ENCODE results near the gene ZMYND11. TPM values are rescaled to one million over a fixed set of nuclear protein-coding genes. Genes with fewer than 3 reads are reported as not detected.

Gene ZMYND11
- total RNA-seq, 2 experiments from 2014 or later = 31.8 to 37.6 TPM

GRCh38 chr10:188546-188945 lies 53.3 kb downstream of the ZMYND11 start:
- Mint-ChIP-seq H3K9me3 (ENCODE audit: low read depth) (peaks cover 12% of the 10 kb centered on the region), H3K36me3 (peaks cover 40% of the 10 kb centered on the region), H3K4me1 (peaks cover 3% of the 10 kb centered on the region), H3K27me3 (no peaks in the 10 kb centered on the region), H3K4me3 (no peak overlapping the region), H3K27ac (no peak overlapping the region)
- DNase-seq (no peak), ATAC-seq (no peak)
- CTCF ChIA-PET = no interaction called here

GRCh38 chr10:190216-190615 lies 55.0 kb downstream of the ZMYND11 start:
- DNase-seq = no peak
- ATAC-seq = no peak
- CTCF ChIA-PET = no interaction called here
- H3K4me3 Mint-ChIP-seq = no peak overlapping the region
- no peaks in the 10 kb centered on the region for H3K4me1 Mint-ChIP-seq
- peaks cover 30% of the 10 kb centered on the region for H3K36me3 Mint-ChIP-seq
- no peaks in the 10 kb centered on the region for H3K27me3 Mint-ChIP-seq
- peaks cover under 1% of the 10 kb centered on the region for H3K9me3 Mint-ChIP-seq (ENCODE audit: low read depth)
- no peak overlapping the region for H3K27ac Mint-ChIP-seq

GRCh38 chr10:191703-192518 lies 56.7 kb downstream of the ZMYND11 start:
- CTCF ChIA-PET = interaction anchor here (0.9 to 1.3 kb wide), 2 partner anchors 8 to 42 kb away, joined by 3 to 4 read pairs; no protein-coding TSS in a partner anchor
- H3K36me3 Mint-ChIP-seq = peaks cover 24% of the 10 kb centered on the region
- H3K9me3 Mint-ChIP-seq (ENCODE audit: low read depth) = no peaks in the 10 kb centered on the region
- H3K4me3 Mint-ChIP-seq = no peak overlapping the region
- H3K4me1 Mint-ChIP-seq = no peaks in the 10 kb centered on the region
- no peaks in the 10 kb centered on the region for H3K27me3 Mint-ChIP-seq
- no peak overlapping the region for H3K27ac Mint-ChIP-seq
- DNase-seq (no peak), ATAC-seq (no peak)

GRCh38 chr10:194281-194680 lies 59.0 kb downstream of the ZMYND11 start:
- no peak overlapping the region for H3K27ac Mint-ChIP-seq
- no peak overlapping the region for H3K4me3 Mint-ChIP-seq
- peaks cover 18% of the 10 kb centered on the region for H3K36me3 Mint-ChIP-seq
- H3K9me3 Mint-ChIP-seq (ENCODE audit: low read depth) = no peaks in the 10 kb centered on the region
- ATAC-seq (no peak), DNase-seq (no peak)
- CTCF ChIA-PET = interaction anchor here (1.4 kb wide), 1 partner anchor 14 kb away, joined by 3 read pairs; no protein-coding TSS in a partner anchor
- no peaks in the 10 kb centered on the region for H3K27me3 Mint-ChIP-seq
- no peaks in the 10 kb centered on the region for H3K4me1 Mint-ChIP-seq

GRCh38 chr10:200405-200804 lies 65.2 kb downstream of the ZMYND11 start:
- H3K27ac Mint-ChIP-seq = no peak overlapping the region
- H3K27me3 Mint-ChIP-seq = no peaks in the 10 kb centered on the region
- no peak overlapping the region for H3K4me3 Mint-ChIP-seq
- no peaks in the 10 kb centered on the region for H3K4me1 Mint-ChIP-seq
- DNase-seq = no peak
- peaks cover 4% of the 10 kb centered on the region for H3K36me3 Mint-ChIP-seq
- CTCF ChIA-PET = no interaction called here
- no peaks in the 10 kb centered on the region for H3K9me3 Mint-ChIP-seq (ENCODE audit: low read depth)
- ATAC-seq = no peak

GRCh38 chr10:201328-201771 lies 66.1 kb downstream of the ZMYND11 start:
- H3K9me3 Mint-ChIP-seq (ENCODE audit: low read depth) = no peaks in the 10 kb centered on the region
- DNase-seq (no peak), ATAC-seq (no peak)
- no peak overlapping the region for H3K27ac Mint-ChIP-seq
- peaks cover 7% of the 10 kb centered on the region for H3K36me3 Mint-ChIP-seq
- no peak overlapping the region for H3K4me3 Mint-ChIP-seq
- H3K4me1 Mint-ChIP-seq = no peaks in the 10 kb centered on the region
- CTCF ChIA-PET = no interaction called here
- H3K27me3 Mint-ChIP-seq = no peaks in the 10 kb centered on the region

- ATAC-seq (no peak), DNase-seq (no peak)
- no peak overlapping the region for H3K4me3 Mint-ChIP-seq
- H3K4me1 Mint-ChIP-seq = peaks cover 4% of the 10 kb centered on the region
- CTCF ChIA-PET = no interaction called here
- peaks cover 2% of the 10 kb centered on the region for H3K9me3 Mint-ChIP-seq (ENCODE audit: low read depth)
- peaks cover 24% of the 10 kb centered on the region for H3K36me3 Mint-ChIP-seq
- no peaks in the 10 kb centered on the region for H3K27me3 Mint-ChIP-seq
- H3K27ac Mint-ChIP-seq = no peak overlapping the region
Observed at GRCh38 chr10:208616-209015, 73.4 kb downstream of the ZMYND11 start.

- peaks cover 2% of the 10 kb centered on the region for H3K9me3 Mint-ChIP-seq (ENCODE audit: low read depth)
- no peak overlapping the region for H3K27ac Mint-ChIP-seq
- no peaks in the 10 kb centered on the region for H3K27me3 Mint-ChIP-seq
- ATAC-seq (no peak), DNase-seq (no peak)
- H3K36me3 Mint-ChIP-seq = peaks cover 24% of the 10 kb centered on the region
- no peak overlapping the region for H3K4me3 Mint-ChIP-seq
- CTCF ChIA-PET = no interaction called here
- H3K4me1 Mint-ChIP-seq = peaks cover 4% of the 10 kb centered on the region
Observed at GRCh38 chr10:209357-209756, 74.1 kb downstream of the ZMYND11 start.

GRCh38 chr10:210297-210696 lies 75.0 kb downstream of the ZMYND11 start:
- Mint-ChIP-seq H3K9me3 (ENCODE audit: low read depth) (peaks cover 2% of the 10 kb centered on the region), H3K27ac (no peak overlapping the region), H3K27me3 (no peaks in the 10 kb centered on the region), H3K36me3 (peaks cover 21% of the 10 kb centered on the region), H3K4me1 (peaks cover 4% of the 10 kb centered on the region), H3K4me3 (no peak overlapping the region)
- DNase-seq = no peak
- CTCF ChIA-PET = no interaction called here
- no peak for ATAC-seq

- Mint-ChIP-seq H3K27me3 (no peaks in the 10 kb centered on the region), H3K27ac (no peak overlapping the region), H3K9me3 (ENCODE audit: low read depth) (no peaks in the 10 kb centered on the region), H3K4me3 (no peak overlapping the region), H3K4me1 (peaks cover 13% of the 10 kb centered on the region), H3K36me3 (peaks cover 8% of the 10 kb centered on the region)
- no peak for DNase-seq
- no peak for ATAC-seq
- CTCF ChIA-PET = no interaction called here
Observed at GRCh38 chr10:215444-215843, 80.2 kb downstream of the ZMYND11 start.

- Mint-ChIP-seq H3K27me3 (no peaks in the 10 kb centered on the region), H3K27ac (no peak overlapping the region)
Observed at GRCh38 chr10:218798-219197, 83.5 kb downstream of the ZMYND11 start.

GRCh38 chr10:219731-220472 lies 84.6 kb downstream of the ZMYND11 start:
- no peak overlapping the region for H3K4me3 Mint-ChIP-seq
- no peak for DNase-seq

More at GRCh38 chr10:218798-219197, 83.5 kb downstream of the ZMYND11 start:
- DNase-seq = no peak
- H3K36me3 Mint-ChIP-seq = peaks cover 12% of the 10 kb centered on the region
- H3K9me3 Mint-ChIP-seq (ENCODE audit: low read depth) = no peaks in the 10 kb centered on the region
- ATAC-seq = no peak
- CTCF ChIA-PET = interaction anchor here (1.8 kb wide), 1 partner anchor 12 kb away, joined by 5 read pairs; no protein-coding TSS in a partner anchor
- no peak overlapping the region for H3K4me3 Mint-ChIP-seq
- peaks cover 20% of the 10 kb centered on the region for H3K4me1 Mint-ChIP-seq

GRCh38 chr10:224571-224970 lies 89.3 kb downstream of the ZMYND11 start:
- H3K4me1 Mint-ChIP-seq = peaks cover 19% of the 10 kb centered on the region
- no peak overlapping the region for H3K27ac Mint-ChIP-seq
- DNase-seq (no peak), ATAC-seq (no peak)
- H3K36me3 Mint-ChIP-seq = peaks cover 9% of the 10 kb centered on the region
- CTCF ChIA-PET = no interaction called here
- no peak overlapping the region for H3K4me3 Mint-ChIP-seq
- no peaks in the 10 kb centered on the region for H3K9me3 Mint-ChIP-seq (ENCODE audit: low read depth)
- no peaks in the 10 kb centered on the region for H3K27me3 Mint-ChIP-seq

More at GRCh38 chr10:219731-220472, 84.6 kb downstream of the ZMYND11 start:
- no peaks in the 10 kb centered on the region for H3K9me3 Mint-ChIP-seq (ENCODE audit: low read depth)
- no peaks in the 10 kb centered on the region for H3K27me3 Mint-ChIP-seq
- no peak for ATAC-seq
- CTCF ChIA-PET = no interaction called here
- peaks cover 12% of the 10 kb centered on the region for H3K36me3 Mint-ChIP-seq
- no peak overlapping the region for H3K27ac Mint-ChIP-seq
- peaks cover 20% of the 10 kb centered on the region for H3K4me1 Mint-ChIP-seq

- DNase-seq (no peak), ATAC-seq (no peak)
- Mint-ChIP-seq H3K9me3 (ENCODE audit: low read depth) (no peaks in the 10 kb centered on the region), H3K27me3 (no peaks in the 10 kb centered on the region), H3K36me3 (peaks cover 7% of the 10 kb centered on the region), H3K4me1 (peaks cover 9% of the 10 kb centered on the region), H3K4me3 (no peak overlapping the region), H3K27ac (no peak overlapping the region)
- CTCF ChIA-PET = no interaction called here
Observed at GRCh38 chr10:226018-226417, 90.8 kb downstream of the ZMYND11 start.
